HK-2 (cell line): ENCODE measurements around the gene LRBA.

Source experiments
- DNase-seq: peaks from one replicate; pipeline ENCODE4 v3.0.0-alpha.2; 2018; ENCODE audit not compliant: unreplicated experiment

Gene LRBA

GRCh38 chr4:150247184-150247583 lies 767.9 kb downstream of the LRBA start:
- DNase-seq: no peak

- no peak for DNase-seq
Observed at GRCh38 chr4:150244600-150244999, 770.5 kb downstream of the LRBA start.

GRCh38 chr4:150243932-150244331 lies 771.2 kb downstream of the LRBA start:
- DNase-seq: no peak

GRCh38 chr4:150242820-150243458 lies 772.1 kb downstream of the LRBA start:
- peak; percentile 45 for DNase-seq

GRCh38 chr4:150240011-150240410 lies 775.1 kb downstream of the LRBA start:
- no peak for DNase-seq

- DNase-seq: no peak
Observed at GRCh38 chr4:150238591-150238990, 776.5 kb downstream of the LRBA start.

GRCh38 chr4:150237110-150237872 lies 777.8 kb downstream of the LRBA start:
- DNase-seq: no peak

- DNase-seq: no peak
Observed at GRCh38 chr4:150236626-150237025, 778.5 kb downstream of the LRBA start.

- DNase-seq: no peak
Observed at GRCh38 chr4:150235808-150236271, 779.2 kb downstream of the LRBA start.

- no peak for DNase-seq
Observed at GRCh38 chr4:150235317-150235716, 779.8 kb downstream of the LRBA start.

GRCh38 chr4:150234246-150234645 lies 780.8 kb downstream of the LRBA start:
- no peak for DNase-seq

GRCh38 chr4:150232029-150232428 lies 783.1 kb downstream of the LRBA start:
- DNase-seq: no peak

- DNase-seq: no peak
Observed at GRCh38 chr4:150231107-150231770, 783.8 kb downstream of the LRBA start.

GRCh38 chr4:150230561-150230960 lies 784.5 kb downstream of the LRBA start:
- DNase-seq: no peak

GRCh38 chr4:150229520-150229919 lies 785.6 kb downstream of the LRBA start:
- no peak for DNase-seq

- no peak for DNase-seq
Observed at GRCh38 chr4:150224896-150225591, 790.0 kb downstream of the LRBA start.

GRCh38 chr4:150219841-150220240 lies 795.2 kb downstream of the LRBA start:
- DNase-seq: no peak

GRCh38 chr4:150218447-150218846 lies 796.6 kb downstream of the LRBA start:
- no peak for DNase-seq

GRCh38 chr4:150217808-150218207 lies 797.3 kb downstream of the LRBA start:
- no peak for DNase-seq

- no peak for DNase-seq
Observed at GRCh38 chr4:150217192-150217591, 797.9 kb downstream of the LRBA start.

GRCh38 chr4:150216726-150217125 lies 798.4 kb downstream of the LRBA start:
- no peak for DNase-seq

GRCh38 chr4:150215601-150216000 lies 799.5 kb downstream of the LRBA start:
- no peak for DNase-seq
